Heart left ventricle (tissue), 16 donors: ENCODE measurements around the gene CEP85L. TPM values are rescaled to one million over a fixed set of nuclear protein-coding genes. Genes with fewer than 3 reads are reported as not detected.

ENCODE experiments used
- ATAC-seq, 4 donors: fragments of 200-7000 bp; cut with Tn5 transposase; one replicate each; pipeline ENCODE4 v1.9.1; 2020 to 2022; ENCODE audit warnings: moderate library complexity in 4 of 4, mild to moderate bottlenecking in 3 of 4, moderate number of reproducible peaks in 1 of 4
- DNase-seq, 5 donors: peaks; one replicate each; pipeline ENCODE4 v3.0.0-alpha.2; 2020
- H3K27ac ChIP-seq, 12 donors: fragments of 200-600 bp; sonication (generic) in 4 of 12; one replicate each; pipeline versions ENCODE4 v1.5.0 to v1.8.0; 2016 to 2022; ENCODE audit warnings: mild to moderate bottlenecking in 2 of 12
- H3K27me3 ChIP-seq, 9 donors: fragments of 200-600 bp; sonication (generic) in 2 of 9; one replicate each; pipeline versions ENCODE4 v1.5.1 to v1.8.0; 2016 to 2022; ENCODE audit warnings: mild to moderate bottlenecking in 3 of 9
- H3K36me3 ChIP-seq, 9 donors: fragments of 200-600 bp; sonication (generic) in 2 of 9; one replicate each; pipeline versions ENCODE4 v1.5.0 to v1.8.0; 2018 to 2022; ENCODE audit warnings: mild to moderate bottlenecking in 2 of 9
- H3K4me1 ChIP-seq, 12 donors: fragments of 200-600 bp; sonication (generic) in 4 of 12; one replicate each; pipeline versions ENCODE4 v1.5.0 to v1.8.0; 2016 to 2022; ENCODE audit warnings: mild to moderate bottlenecking in 3 of 12
- H3K4me3 ChIP-seq, 12 donors: fragments of 200-600 bp; sonication (generic) in 4 of 12; one replicate each; pipeline versions ENCODE4 v1.5.0 to v1.8.0; 2017 to 2022; ENCODE audit warnings: mild to moderate bottlenecking in 9 of 12, moderate library complexity in 4 of 12
- H3K9me3 ChIP-seq, 12 donors: fragments of 200-600 bp; sonication (generic) in 4 of 12; one replicate each; pipeline versions ENCODE4 v1.5.0 to v1.8.0; 2016 to 2022; ENCODE audit warnings: mild to moderate bottlenecking in 1 of 12
- POLR2A ChIP-seq, 2 donors: fragments of 450-650 bp; IDR thresholded peaks; one replicate each; pipeline ENCODE4 v1.6.1; 2017; ENCODE audit warnings: antibody characterized with exemption in 2 of 2, mild to moderate bottlenecking in 2 of 2, moderate library complexity in 2 of 2
- WGBS, 4 donors: extraction: QIAGEN DNeasy Blood & Tissue Kit in 2 of 4; methylation state at CpG; one replicate each; pipeline versions ENCODE4 v1.1.5 to v1.1.7; 2013 to 2018; 5-methylcytosine and 5-hydroxymethylcytosine counted together
- intact Hi-C, 10 donors: fragments of 100-400 bp; cut with DNase I; formaldehyde crosslinking; loops; one replicate each; pipeline versions ENCODE4 v1.11.1 to v1.14.2; 2022
- polyA plus RNA-seq, 2 donors: library from polyadenylated mRNA; stranded (reverse); fragments of 200-250 nt; gene quantifications; one replicate each; pipeline ENCODE4 v1.2.3, GENCODE V29; 2013
- total RNA-seq, 9 donors: library from RNA; depleted of rRNA in 2 of 9; stranded (reverse); fragments of >200 nt in 2 of 9; fragmentation: NEBNext Ultra II Directional in 3 of 9; extraction: Animal tissue kit (Norgen Biotek cat#: 25700) in 3 of 9; gene quantifications; one replicate each; pipeline versions ENCODE4 v1.1.0 to v1.2.4, GENCODE V29; 2016 to 2023
- TF ChIP-seq, protein P1 (sequence below), 12 donors: fragments of 200-600 bp; sonication (generic) in 4 of 12; IDR thresholded peaks; one replicate each; pipeline versions ENCODE4 v1.5.0 to v1.8.0; 2018 to 2022; ENCODE audit warnings: antibody characterized with exemption in 12 of 12, mild to moderate bottlenecking in 5 of 12
- donor health status: ischemic (EF 13 %, LVEDD 7.1; RV severe dilation, severe dysfunction).
- donor health status: healthy with polysubstance abuse.
- donor health status: DM: no; HTN: yes; CAD: no.
- donor health status: DM: no; HTN: no; CAD: no.
- donor health status: ischemic (EF 25% LVEDD 6.9; RV normal size, moderate dysfunction).
- donor health status: ischemic (EF 25% LVEDD 5.7; RV mildly dilated, moderate dysfunction).
- donor health status: healthy.
- donor health status: DM: yes; HTN: yes; CAD: no.
- donor health status: ischemic (EF 35%, LVEDD 5.7; RV mildly dilated, moderate dysfunction).
- donor health status: nonischemic (EF 11% LVEDD 7.7; RV severe dilation, severe dysfunction).
- donor health status: DM: yes; HTN: yes; CAD: no.
- donor health status: PGD.
- donor health status: ischemic (EF 29% LVEDD 5.4; RV normal size, mild dysfunction).
- donor health status: nonischemic (EF 23%, LVEDD 6.1; RV moderate dilation, normal function).

Gene CEP85L
- total and polyA plus RNA-seq, 11 donors: 1.9 to 14.4 (median 7.6) TPM

DNA sequence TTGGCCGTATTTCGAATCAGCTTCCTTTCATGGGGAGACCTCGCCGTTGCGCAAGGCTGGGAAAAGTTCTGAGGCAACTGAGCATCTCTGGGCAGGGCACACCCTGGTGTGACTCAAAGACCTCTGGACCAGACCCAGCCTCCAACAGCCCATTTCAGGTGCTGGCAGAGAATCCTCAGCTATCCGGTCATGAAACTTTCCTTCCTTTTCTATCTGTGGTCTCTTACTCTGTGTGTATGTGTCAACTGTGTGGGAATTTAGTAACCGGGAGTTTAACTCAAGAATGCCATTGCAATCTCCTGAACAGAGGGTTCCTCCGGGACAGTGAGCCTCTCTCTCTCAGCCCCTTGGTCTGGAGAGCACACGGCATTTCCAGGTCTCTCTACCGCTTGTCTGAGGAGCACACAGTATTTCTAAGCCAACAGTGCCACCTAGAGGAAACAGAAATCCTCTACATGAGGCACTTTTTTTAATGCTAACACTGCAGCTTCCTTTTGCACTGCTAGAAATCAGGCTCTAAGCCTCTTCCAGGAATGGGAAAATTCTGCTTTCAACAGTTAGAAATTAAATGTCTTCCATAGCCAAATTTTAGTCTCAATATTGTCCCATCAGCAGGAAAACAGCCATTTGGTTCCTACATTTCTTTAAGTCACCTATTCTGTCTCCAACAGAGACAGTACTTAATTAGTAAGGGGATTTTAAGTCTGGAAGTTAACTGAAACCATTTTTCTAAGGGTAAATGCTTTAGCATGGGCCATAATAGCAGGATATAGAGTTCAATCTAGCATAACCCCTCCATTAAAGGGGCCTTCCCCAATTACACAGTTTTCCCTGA, 70.6 kb downstream of the CEP85L start:
- peaks cover 0 to 7% (median 0%) of the 10 kb centered on the region in 9 donors for H3K36me3 ChIP-seq
- no peaks in the 10 kb centered on the region for H3K27me3 ChIP-seq
- peak overlapping the region in 1 of 12 donors; percentile 13 for H3K4me3 ChIP-seq
- ATAC-seq: peak; percentile 76 to 95 (median 92)
- DNase-seq: peak in 3 of 5 donors; percentile 30 to 51 (median 35)
- peaks cover 0 to 20% (median 4%) of the 10 kb centered on the region in 12 donors for H3K4me1 ChIP-seq
- intact Hi-C loops: loop anchor here in 9 of 10 donors (2.0 to 10.0 kb wide), 7 partner anchors 36 to 606 kb away; no protein-coding TSS in a partner anchor
- H3K9me3 ChIP-seq: peaks cover 0 to 41% (median 20%) of the 10 kb centered on the region in 12 donors
- peak overlapping the region in 1 of 12 donors; percentile 46 for H3K27ac ChIP-seq
- TF ChIP-seq, protein P1, sequence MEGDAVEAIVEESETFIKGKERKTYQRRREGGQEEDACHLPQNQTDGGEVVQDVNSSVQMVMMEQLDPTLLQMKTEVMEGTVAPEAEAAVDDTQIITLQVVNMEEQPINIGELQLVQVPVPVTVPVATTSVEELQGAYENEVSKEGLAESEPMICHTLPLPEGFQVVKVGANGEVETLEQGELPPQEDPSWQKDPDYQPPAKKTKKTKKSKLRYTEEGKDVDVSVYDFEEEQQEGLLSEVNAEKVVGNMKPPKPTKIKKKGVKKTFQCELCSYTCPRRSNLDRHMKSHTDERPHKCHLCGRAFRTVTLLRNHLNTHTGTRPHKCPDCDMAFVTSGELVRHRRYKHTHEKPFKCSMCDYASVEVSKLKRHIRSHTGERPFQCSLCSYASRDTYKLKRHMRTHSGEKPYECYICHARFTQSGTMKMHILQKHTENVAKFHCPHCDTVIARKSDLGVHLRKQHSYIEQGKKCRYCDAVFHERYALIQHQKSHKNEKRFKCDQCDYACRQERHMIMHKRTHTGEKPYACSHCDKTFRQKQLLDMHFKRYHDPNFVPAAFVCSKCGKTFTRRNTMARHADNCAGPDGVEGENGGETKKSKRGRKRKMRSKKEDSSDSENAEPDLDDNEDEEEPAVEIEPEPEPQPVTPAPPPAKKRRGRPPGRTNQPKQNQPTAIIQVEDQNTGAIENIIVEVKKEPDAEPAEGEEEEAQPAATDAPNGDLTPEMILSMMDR (IDR thresholded peaks at IDR 0.05): peak; percentile 54 to 76 (median 69)
- TF ChIP-seq POLR2A (IDR thresholded peaks at IDR 0.05): no peak
- WGBS, 4 donors: 57 to 65% (median 59%) methylated on average over 9 to 10 of the region's 10 CpGs

DNA sequence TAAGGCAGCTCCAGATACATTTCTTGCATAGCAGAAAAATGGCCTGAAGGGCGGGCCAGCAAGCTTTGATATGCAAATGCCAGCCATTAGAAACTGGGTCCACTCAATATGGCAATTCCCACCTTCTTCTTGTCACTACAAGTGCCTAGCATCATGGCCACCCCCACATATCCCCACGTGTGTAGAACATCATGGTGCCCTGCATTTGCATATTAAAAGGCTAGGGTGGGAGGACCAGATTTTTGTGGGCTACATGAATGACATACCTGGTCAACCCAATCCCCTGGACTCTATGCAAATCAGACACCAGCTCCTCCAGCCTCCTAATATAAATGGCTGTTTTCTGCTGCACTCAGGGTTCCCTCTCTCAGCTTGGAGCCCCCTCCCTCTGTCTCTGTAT, 71.6 kb downstream of the CEP85L start:
- H3K27ac ChIP-seq: no peak overlapping the region
- intact Hi-C loops: loop anchor here in 9 of 10 donors (2.0 to 10.0 kb wide), 8 partner anchors 38 to 615 kb away; no protein-coding TSS in a partner anchor
- TF ChIP-seq POLR2A (IDR thresholded peaks at IDR 0.05): no peak
- H3K9me3 ChIP-seq: peaks cover 0 to 51% (median 30%) of the 10 kb centered on the region in 12 donors
- ATAC-seq: no peak
- peaks cover 0 to 20% (median 4%) of the 10 kb centered on the region in 12 donors for H3K4me1 ChIP-seq
- WGBS, 4 donors: 86 to 100% (median 97%) methylated on average over 2 of the region's 2 CpGs
- peaks cover 0 to 12% (median 0%) of the 10 kb centered on the region in 9 donors for H3K36me3 ChIP-seq
- no peak overlapping the region for H3K4me3 ChIP-seq
- DNase-seq: no peak
- H3K27me3 ChIP-seq: no peaks in the 10 kb centered on the region

DNA sequence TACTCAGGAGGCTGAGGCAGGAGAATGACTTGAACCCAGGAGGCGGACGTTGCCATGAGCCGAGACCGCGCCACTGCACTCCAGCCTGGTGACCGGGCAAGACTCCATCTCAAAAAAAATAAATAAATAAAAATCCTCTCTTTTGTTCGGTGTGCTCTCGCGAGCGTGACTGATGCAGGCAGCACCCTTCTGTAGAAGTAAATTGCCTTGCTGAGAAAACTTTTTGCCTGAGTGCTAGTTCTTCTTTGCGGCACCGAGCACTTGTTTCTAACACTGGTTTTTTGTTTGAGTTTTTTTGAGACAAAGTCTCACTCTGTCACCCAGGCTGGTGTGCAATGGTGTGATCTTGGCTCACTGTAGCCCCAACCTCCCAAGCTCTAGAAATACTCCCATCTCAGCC, 72.8 kb downstream of the CEP85L start:
- 98 to 99% (median 98%) methylated on average over 12 of the region's 12 CpGs for WGBS, 4 donors
- no peaks in the 10 kb centered on the region for H3K27me3 ChIP-seq

DNA sequence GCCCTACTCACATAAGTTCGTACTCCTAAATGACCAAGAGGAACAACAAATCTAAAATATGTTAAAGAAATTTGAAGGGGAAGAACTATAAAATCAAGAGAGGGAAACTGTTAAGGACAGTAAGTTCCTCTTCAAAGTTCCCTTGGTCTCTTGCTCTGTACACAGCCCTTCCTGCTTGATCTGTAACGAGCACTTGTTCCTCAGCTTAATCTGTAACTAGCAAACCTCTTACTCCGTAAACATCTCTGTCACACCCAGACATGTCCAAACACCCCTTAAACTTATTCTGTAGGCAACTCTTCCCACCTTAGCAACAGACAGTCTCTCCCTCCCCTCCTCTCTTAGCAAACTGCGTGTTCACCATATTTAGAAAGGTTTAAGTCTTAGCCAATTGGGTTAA, 73.4 kb downstream of the CEP85L start:
- no peak for TF ChIP-seq POLR2A (IDR thresholded peaks at IDR 0.05)
- TF ChIP-seq, protein P1 (IDR thresholded peaks at IDR 0.05): no peak
- ATAC-seq: no peak
- peaks cover 0 to 69% (median 40%) of the 10 kb centered on the region in 12 donors for H3K9me3 ChIP-seq
- WGBS, 4 donors: 71 to 84% (median 73%) methylated on average over 4 of the region's 4 CpGs
- intact Hi-C loops: loop anchor here in 1 of 10 donors (10.0 kb wide), 1 partner anchor 613 kb away; no protein-coding TSS in a partner anchor
- peaks cover 0 to 20% (median 4%) of the 10 kb centered on the region in 12 donors for H3K4me1 ChIP-seq
- no peak overlapping the region for H3K27ac ChIP-seq
- no peak for DNase-seq
- H3K4me3 ChIP-seq: no peak overlapping the region
- H3K36me3 ChIP-seq: peaks cover 0 to 21% (median 0%) of the 10 kb centered on the region in 9 donors
- H3K27me3 ChIP-seq: no peaks in the 10 kb centered on the region

More for the DNA sequence above, 72.8 kb downstream of the CEP85L start:
- Histone ChIP-seq H3K36me3 (peaks cover 0 to 21% (median 0%) of the 10 kb centered on the region in 9 donors), H3K27ac (no peak overlapping the region), H3K9me3 (peaks cover 0 to 62% (median 40%) of the 10 kb centered on the region in 12 donors), H3K4me3 (no peak overlapping the region), H3K4me1 (peaks cover 0 to 20% (median 4%) of the 10 kb centered on the region in 12 donors)
- ATAC-seq (no peak), DNase-seq (no peak)
- intact Hi-C loops: loop anchor here in 1 of 10 donors (10.0 kb wide), 1 partner anchor 614 kb away; no protein-coding TSS in a partner anchor
- TF ChIP-seq, protein P1 (IDR thresholded peaks at IDR 0.05): no peak
- TF ChIP-seq POLR2A (IDR thresholded peaks at IDR 0.05): no peak
